GM12878 (cell line): Measurements from ENCODE around the gene ZBTB16. TPM values are rescaled to one million over a fixed set of nuclear protein-coding genes. Genes with fewer than 3 reads are reported as not detected.

Experiments used
- ATAC-seq: fragments of 200-7000 bp; cut with Tn5 transposase; 3 replicates; pipeline ENCODE4 v1.9.1; 2020; ENCODE audit warnings: mild to moderate bottlenecking, moderate library complexity
- BruUV-seq: library from RNA; stranded (reverse); fragments of 400-500 nt; replicated peaks from 2 replicates; lab custom pipeline; 2021; lab: Mats Ljungman, UMichigan
- CTCF ChIA-PET: fragments of 300-600 bp; sonication (Branson Sonifier 250); formaldehyde crosslinking; extraction: SDS; loops from one replicate; lab custom pipeline; 2021; ENCODE audit warnings: inconsistent platforms; lab: Yijun Ruan, JAX
- POLR2A ChIA-PET: fragments of 350-600 bp; formaldehyde crosslinking; extraction: SDS; loops from one replicate; lab custom pipeline; 2021; ENCODE audit warnings: inconsistent platforms; lab: Charles Lee
- RAD21 ChIA-PET: fragments of 300-600 bp; sonication (Branson Sonifier 250); formaldehyde crosslinking; loops from one replicate; lab custom pipeline; 2023; ENCODE audit warnings: antibody characterized with exemption; ENCODE audit not compliant: unreplicated experiment; lab: Charles Lee
- SMC1A ChIA-PET: fragments of 300-600 bp; sonication (Branson Sonifier 250); formaldehyde crosslinking; loops from one replicate; lab custom pipeline; 2023; ENCODE audit not compliant: unreplicated experiment, uncharacterized antibody; lab: Charles Lee
- DNase-seq: peaks from one replicate; pipeline ENCODE4 v3.0.0-alpha.2; 2011; ENCODE audit warnings: low read depth, low spot score
- FAIRE-seq: peaks from 3 replicates; lab custom pipeline; 2011; peaks lifted over from hg19 to GRCh38; lab: Jason Lieb, UNC
- H2AFZ ChIP-seq: 2 replicates; pipeline ENCODE4 v1.6.0; 2011; ENCODE audit warnings: low read depth, low read length, control low read depth; ENCODE audit not compliant: control insufficient read depth
- H3K27ac ChIP-seq: 2 replicates; pipeline ENCODE4 v1.5.1; 2011; ENCODE audit warnings: control low read depth; ENCODE audit not compliant: control insufficient read depth, insufficient read depth
- H3K27me3 ChIP-seq, 2 experiments: replicated peaks in 1 of 2; 2 replicates each; pipeline versions ENCODE4 v1.6.0 to v1.6.1; 2011; ENCODE audit warnings: low read length in 1 of 2; ENCODE audit not compliant: control insufficient read depth in 2 of 2, insufficient read depth in 2 of 2
- H3K36me3 ChIP-seq, 2 experiments: 2 replicates each; pipeline ENCODE4 v1.5.1; 2011; ENCODE audit warnings: low read length in 1 of 2; ENCODE audit not compliant: control insufficient read depth in 2 of 2, insufficient read depth in 2 of 2
- H3K4me1 ChIP-seq: 2 replicates; pipeline ENCODE4 v1.6.1; 2011; ENCODE audit warnings: mild to moderate bottlenecking, low read length, moderate library complexity, mixed read lengths; ENCODE audit not compliant: control insufficient read depth, insufficient read depth
- H3K4me2 ChIP-seq: 2 replicates; pipeline ENCODE4 v1.6.0; 2011; ENCODE audit warnings: control low read depth; ENCODE audit not compliant: control insufficient read depth, insufficient read depth
- H3K4me3 ChIP-seq: fragments of 200-600 bp; sonication (generic); 2 replicates; pipeline ENCODE4 v1.5.1; 2016
- H3K79me2 ChIP-seq: 2 replicates; pipeline ENCODE4 v1.6.0; 2011; ENCODE audit warnings: low read length; ENCODE audit not compliant: control insufficient read depth, insufficient read depth
- H3K9ac ChIP-seq: 2 replicates; pipeline ENCODE4 v1.8.0; 2011; ENCODE audit warnings: low read length, control low read depth, mixed read lengths; ENCODE audit not compliant: control insufficient read depth, insufficient read depth
- H3K9me3 ChIP-seq: replicated peaks from 3 replicates; pipeline ENCODE4 v1.5.1; 2011; ENCODE audit warnings: mild to moderate bottlenecking, low read length; ENCODE audit not compliant: control insufficient read depth, insufficient read depth
- H4K20me1 ChIP-seq: 2 replicates; pipeline ENCODE4 v1.6.0; 2011; ENCODE audit not compliant: control insufficient read depth, insufficient read depth
- ATF7 ChIP-seq: fragments of 450-650 bp; IDR thresholded peaks from 2 replicates; pipeline ENCODE4 v1.6.1; 2016; ENCODE audit warnings: low read depth, mild to moderate bottlenecking
- CUX1 ChIP-seq: IDR thresholded peaks from 2 replicates; pipeline ENCODE4 v1.6.1; 2012; ENCODE audit warnings: improper control_type of control experiment, low read depth, low read length; ENCODE audit not compliant: insufficient replicate concordance
- HSF1 ChIP-seq: fragments of 150-350 bp; IDR thresholded peaks from 2 replicates; pipeline ENCODE4 v1.6.1; 2014; ENCODE audit warnings: mild to moderate bottlenecking, low read depth, low read length
- JUNB ChIP-seq: IDR thresholded peaks from 2 replicates; pipeline ENCODE4 v1.6.1; 2016; ENCODE audit warnings: antibody characterized with exemption, mild to moderate bottlenecking
- RAD51 ChIP-seq: fragments of 450-650 bp; IDR thresholded peaks from 2 replicates; pipeline ENCODE4 v1.6.1; 2016; ENCODE audit warnings: moderate library complexity, mild to moderate bottlenecking, inconsistent platforms
- WGBS: methylation state at CpG from one replicate; pipeline ENCODE4 v1.1.6; 2016; ENCODE audit warnings: low lambda C conversion rate; ENCODE audit not compliant: insufficient replicate concordance, insufficient coverage; ENCODE audit errors: missing lambda C conversion rate; 5-methylcytosine and 5-hydroxymethylcytosine counted together
- in situ Hi-C: fragments of 300-500 bp; cut with MboI; formaldehyde crosslinking; loops from 9 replicates; pipeline ENCODE4 v1.14.3; 2018; ENCODE audit warnings: mixed read lengths
- intact Hi-C: fragments of 100-400 bp; cut with micrococcal nuclease; formaldehyde crosslinking; loops from one replicate; pipeline ENCODE4 v1.14.2; 2022; ENCODE audit not compliant: unreplicated experiment
- polyA plus RNA-seq, 11 experiments: library from polyadenylated mRNA; depleted of rRNA in 4 of 11; unstranded in 6 of 11; stranded (reverse) in 5 of 11; fragments of >200 nt; fragmentation: Nextera tagmentation in 4 of 11; fragmentation: Illumina TruSeq in 1 of 11; extraction: Ambion mirVana in 4 of 11; extraction: Trizol in 1 of 11; gene quantifications; 1 replicate in 1 of 11; 2 replicates in 10 of 11; pipeline versions ENCODE4 v1.2.1 to v1.2.3, GENCODE V29; 2011 to 2016; ENCODE audit warnings: inconsistent platforms in 2 of 11, missing spikeins in 2 of 11, low read depth in 1 of 11
- total RNA-seq, 4 experiments: library from RNA; depleted of rRNA in 3 of 4; stranded (reverse); fragments of >200 nt in 3 of 4; fragmentation: Illumina TruSeq in 1 of 4; extraction: Trizol in 1 of 4; gene quantifications; 2 replicates each; pipeline versions ENCODE4 v1.2.1 to v1.2.3, GENCODE V29; 2013 to 2021
- TF ChIP-seq, protein P1 (sequence below): IDR thresholded peaks from 2 replicates; pipeline ENCODE4 v1.6.1; 2012; ENCODE audit warnings: low read length, inconsistent platforms

The ZBTB16 gene
- total and polyA plus RNA-seq, 10 of the 15 experiments (the other 5 are each of a cell fraction or from before 2014, with no cell fraction given): 0.38 TPM; not detected in 9

DNA sequence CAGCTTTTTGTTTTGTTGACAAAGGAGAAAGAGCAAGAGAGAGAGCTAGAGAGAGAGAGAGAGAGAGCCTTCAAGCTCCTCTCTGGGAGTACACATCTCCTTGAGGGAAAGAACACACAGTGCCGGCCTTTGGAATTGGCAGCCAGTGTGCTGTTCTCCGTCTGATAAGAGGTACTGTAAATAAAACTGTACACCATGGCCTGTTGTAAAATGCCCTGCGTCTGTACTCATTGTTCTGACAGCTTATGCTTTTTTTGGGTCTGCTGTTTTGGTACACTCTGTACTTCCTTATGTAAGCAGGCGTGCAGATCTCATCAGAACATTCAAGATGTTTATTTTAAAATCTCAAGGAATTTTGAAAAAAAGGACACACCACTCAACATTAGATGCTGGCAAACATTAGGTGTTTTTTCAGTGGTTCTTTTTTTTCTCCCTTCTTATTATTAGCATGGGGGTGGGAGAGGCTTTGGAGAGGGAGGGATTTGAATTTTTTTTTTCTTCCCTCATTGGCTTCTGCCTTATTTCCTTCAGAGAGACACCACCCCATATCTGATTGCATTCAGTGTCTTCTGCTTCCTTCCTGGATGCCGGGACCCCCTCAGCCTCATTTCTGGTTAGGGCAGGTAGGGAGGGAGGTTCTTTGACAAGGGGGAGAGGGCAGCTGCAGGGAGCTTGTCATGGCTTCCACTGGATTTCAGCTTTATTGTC lies 119.9 kb downstream of the ZBTB16 start:
- ChIA-PET CTCF (interaction anchor here (1.3 kb wide), 1 partner anchor 283 kb away, joined by 4 read pairs; no protein-coding TSS in a partner anchor), SMC1A (no interaction called here), POLR2A (no interaction called here), RAD21 (no interaction called here)
- no peaks in the 10 kb centered on the region for H4K20me1 ChIP-seq
- peaks cover 0 to 2% of the 10 kb centered on the region in 2 experiments; a peak in 1 of 4 replicates for H3K27me3 ChIP-seq
- no peaks in the 10 kb centered on the region for H3K36me3 ChIP-seq
- DNase-seq (no peak), ATAC-seq (no peak), FAIRE-seq (no peak)
- H2AFZ ChIP-seq: no peak overlapping the region
- H3K4me3 ChIP-seq: no peak overlapping the region
- intact Hi-C loops (no loop called here), in situ Hi-C loops (no loop called here)
- H3K27ac ChIP-seq: no peak overlapping the region
- no peak overlapping the region for H3K4me2 ChIP-seq
- no TSS peak for BruUV-seq
- no peaks in the 10 kb centered on the region for H3K79me2 ChIP-seq
- no peak for TF ChIP-seq JUNB
- no peak for TF ChIP-seq CUX1
- TF ChIP-seq ATF7: no peak
- TF ChIP-seq, protein P1, sequence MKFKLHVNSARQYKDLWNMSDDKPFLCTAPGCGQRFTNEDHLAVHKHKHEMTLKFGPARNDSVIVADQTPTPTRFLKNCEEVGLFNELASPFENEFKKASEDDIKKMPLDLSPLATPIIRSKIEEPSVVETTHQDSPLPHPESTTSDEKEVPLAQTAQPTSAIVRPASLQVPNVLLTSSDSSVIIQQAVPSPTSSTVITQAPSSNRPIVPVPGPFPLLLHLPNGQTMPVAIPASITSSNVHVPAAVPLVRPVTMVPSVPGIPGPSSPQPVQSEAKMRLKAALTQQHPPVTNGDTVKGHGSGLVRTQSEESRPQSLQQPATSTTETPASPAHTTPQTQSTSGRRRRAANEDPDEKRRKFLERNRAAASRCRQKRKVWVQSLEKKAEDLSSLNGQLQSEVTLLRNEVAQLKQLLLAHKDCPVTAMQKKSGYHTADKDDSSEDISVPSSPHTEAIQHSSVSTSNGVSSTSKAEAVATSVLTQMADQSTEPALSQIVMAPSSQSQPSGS: no peak
- no peak for TF ChIP-seq HSF1
- TF ChIP-seq RAD51: no peak
- H3K9ac ChIP-seq: no peak overlapping the region
- H3K4me1 ChIP-seq: no peaks in the 10 kb centered on the region
- 2% methylated on average over 5 of the region's 5 CpGs for whole genome bisulfite sequencing
- no peaks in the 10 kb centered on the region for H3K9me3 ChIP-seq
